KG1 (cell line): ENCODE results near the gene IQCE.

Experiments used
- DNase-seq: peaks from one replicate; lab custom pipeline; 2025; lab: John Stamatoyannopoulos, UW

IQCE gene

GRCh38 chr7:2558629-2559282 lies at the start of gene IQCE:
Gene IQCE, plus strand, starts transcription at chr7:2558979. Its CDS starts 203 bp downstream, at chr7:2559182.
- DNase-seq = peak; percentile 86

- DNase-seq = no peak
These were observed 49.4 kb upstream of the IQCE start for GRCh38 chr7:2509298-2509906.

DNA sequence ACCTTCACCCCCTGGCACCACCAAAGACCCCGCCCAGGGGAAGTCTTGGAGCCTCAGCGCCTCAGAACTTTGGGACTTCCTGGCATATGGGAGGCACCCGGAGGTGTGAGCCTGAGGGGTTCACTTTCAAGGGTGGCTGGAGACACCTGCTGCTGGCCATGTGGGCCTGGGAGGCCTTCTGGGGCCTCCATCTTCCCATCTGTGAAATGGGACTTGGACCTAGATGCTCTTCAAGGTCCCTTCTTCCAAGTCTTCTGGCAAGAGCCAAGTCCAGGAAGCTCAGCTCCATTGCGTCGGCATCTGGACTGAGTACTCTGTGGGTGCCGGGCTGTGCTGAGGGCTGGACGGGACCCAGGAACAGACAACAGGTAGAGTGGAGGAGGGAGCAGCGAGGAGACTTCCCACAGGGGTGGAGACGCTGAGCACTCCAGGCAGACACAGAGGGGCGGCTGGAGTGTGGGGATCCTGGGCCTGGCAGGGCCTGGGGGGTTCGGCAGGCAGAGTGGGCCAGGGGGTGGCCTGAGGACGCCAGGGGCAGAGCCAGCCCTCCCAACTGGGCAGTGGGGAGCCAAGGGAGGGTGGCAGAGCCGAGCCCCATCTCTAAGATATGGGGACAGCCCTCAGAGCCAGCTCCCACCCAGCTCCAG lies 48.5 kb upstream of the IQCE start:
- no peak for DNase-seq

DNA sequence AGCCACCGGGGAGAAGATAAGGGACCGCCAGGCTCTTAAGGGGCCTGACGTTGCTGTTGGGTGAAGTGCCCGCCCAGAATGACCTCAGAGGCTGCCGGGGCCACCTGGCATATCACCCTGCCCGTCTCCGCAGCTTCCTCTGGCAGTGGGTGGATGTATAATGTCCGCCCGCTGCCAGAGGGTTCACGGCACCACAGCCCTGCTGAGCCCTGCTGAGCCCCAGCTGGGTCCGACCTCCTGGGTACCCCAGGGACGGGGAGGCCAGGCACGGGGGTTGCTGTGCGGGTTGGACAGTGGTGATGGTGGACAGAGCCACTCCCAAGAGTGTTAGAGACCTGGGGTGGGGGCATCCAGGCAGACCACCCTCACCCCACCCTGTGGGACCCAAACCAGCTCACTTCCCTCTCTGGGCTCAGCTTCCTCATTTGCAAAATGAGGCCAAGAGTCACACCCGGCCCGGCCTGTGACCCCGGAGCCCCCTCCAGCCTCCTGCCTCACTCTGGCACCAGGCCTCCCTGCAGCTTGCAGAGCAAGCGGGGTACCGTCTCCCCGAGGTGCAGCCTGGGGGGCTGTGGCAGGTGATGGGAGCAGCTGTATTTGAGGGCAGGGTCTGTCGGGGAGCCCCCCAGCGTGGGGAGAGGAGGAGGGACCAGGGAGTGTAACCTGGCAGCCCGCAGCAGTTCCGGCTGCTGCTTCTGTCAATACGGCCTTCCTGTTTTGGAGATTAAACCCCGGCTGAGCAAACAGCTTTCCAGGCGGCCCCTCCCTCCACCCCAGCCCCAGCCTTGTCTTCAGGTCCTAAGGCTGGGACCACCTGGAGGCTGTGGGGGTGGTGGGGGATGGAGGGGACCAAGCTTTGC lies 47.6 kb upstream of the IQCE start:
- peak; percentile 92 for DNase-seq

GRCh38 chr7:2511769-2512168 lies 47.0 kb upstream of the IQCE start:
- DNase-seq = no peak

GRCh38 chr7:2512179-2512661 lies 46.6 kb upstream of the IQCE start:
- no peak for DNase-seq

DNA sequence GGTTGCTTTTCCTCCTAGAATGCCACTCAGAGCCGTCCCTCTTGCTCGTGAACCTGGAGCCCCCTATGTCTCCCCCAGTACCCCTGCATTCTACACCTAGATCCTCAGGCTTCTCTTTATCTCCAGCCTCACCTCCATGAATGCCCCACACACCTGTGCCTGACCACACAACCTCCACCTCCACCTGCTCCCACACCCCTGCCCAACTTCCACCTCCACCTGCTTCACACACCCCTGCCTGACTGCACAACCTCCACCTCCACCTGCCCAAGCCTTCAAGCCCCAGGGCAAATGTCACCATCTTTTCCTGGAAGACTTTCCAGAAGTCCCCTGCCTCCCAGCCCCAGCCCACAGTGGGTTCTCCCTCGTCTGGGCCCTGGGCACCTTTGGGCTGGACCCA lies 46.1 kb upstream of the IQCE start:
- DNase-seq = no peak

GRCh38 chr7:2513702-2514101 lies 45.1 kb upstream of the IQCE start:
- no peak for DNase-seq

DNA sequence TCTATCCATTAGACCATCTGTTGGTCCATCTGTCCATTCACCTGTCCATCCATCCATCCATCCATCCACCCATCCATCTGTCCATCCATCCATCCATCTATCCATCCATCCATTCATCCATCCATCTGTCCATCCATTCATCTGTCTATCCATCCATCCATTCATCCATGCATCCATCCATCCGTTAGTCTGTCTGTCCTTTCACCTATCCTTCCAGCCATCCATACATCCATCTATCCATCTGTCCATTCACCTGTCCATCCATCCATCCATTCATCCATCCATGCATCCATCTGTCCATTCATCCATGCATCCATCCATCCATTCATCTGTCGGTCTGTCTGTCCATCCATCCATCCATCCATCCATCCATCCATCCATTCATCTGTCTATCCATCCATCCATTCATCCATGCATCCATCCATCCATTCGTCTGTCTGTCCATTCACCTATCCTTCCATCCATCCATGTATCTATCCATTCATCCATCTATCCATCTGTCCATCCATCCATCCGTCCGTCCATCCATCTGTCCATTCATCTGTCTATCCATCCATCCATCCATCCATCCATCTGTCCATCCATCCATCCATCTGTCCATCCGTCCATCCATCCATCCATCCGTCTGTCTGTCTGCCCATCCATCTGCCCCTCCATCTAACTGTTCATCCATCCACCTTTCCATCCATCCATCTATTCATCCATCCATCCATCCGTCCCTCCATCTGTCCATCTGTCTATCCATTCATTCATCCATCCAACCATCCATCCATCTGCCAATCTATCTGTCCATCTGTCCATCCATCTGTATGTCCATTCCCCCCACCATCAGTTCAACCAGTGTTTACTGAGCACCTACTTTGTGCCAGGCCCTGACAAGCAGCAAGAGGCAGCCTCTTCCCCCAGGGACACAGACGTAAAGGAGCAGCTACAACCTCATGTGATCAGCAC lies 44.0 kb upstream of the IQCE start:
- no peak for DNase-seq

- no peak for DNase-seq
These were observed 43.2 kb upstream of the IQCE start for GRCh38 chr7:2515424-2516193.

DNA sequence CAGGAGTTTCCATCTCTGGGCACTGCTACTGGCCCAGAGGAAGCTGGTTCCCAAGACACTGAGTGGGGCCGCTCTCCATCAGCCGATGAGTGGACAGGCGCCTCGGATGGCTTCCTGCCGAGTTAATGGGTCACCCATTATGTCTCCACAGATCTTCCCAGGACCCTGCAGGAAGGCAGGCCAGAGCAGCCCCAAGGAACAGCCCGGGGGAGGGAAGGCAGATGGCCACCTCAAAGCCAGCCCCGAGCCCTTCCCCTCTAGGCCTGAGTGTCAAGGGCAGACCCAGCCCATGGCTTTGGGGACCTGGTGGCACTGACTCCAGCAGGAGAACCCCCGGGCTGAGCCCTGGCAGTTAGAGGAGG lies 42.6 kb upstream of the IQCE start:
- DNase-seq = no peak

DNA sequence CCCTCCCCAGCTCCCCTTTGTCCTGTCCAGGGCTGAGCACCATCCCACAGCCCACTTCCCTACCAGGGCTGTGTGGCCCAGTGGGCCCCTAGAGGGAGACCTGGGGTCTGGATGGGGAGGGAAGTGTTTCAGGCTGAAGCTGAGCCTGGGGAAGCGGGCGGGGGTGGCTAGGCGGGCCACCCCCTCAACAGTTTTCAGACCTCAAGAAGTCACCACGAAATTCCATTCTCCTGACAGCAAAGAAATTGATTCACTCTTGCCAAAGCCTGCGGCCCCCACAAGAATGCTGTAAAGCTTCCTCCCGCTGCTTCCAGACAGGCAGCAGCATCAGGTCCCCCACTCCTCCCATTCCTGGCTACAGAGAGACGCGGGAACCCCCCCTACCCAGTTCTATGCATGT lies 41.8 kb upstream of the IQCE start:
- no peak for DNase-seq

GRCh38 chr7:2517678-2518507 lies 40.9 kb upstream of the IQCE start:
- no peak for DNase-seq

- DNase-seq = no peak
These were observed 40.1 kb upstream of the IQCE start for GRCh38 chr7:2518737-2519118.

DNA sequence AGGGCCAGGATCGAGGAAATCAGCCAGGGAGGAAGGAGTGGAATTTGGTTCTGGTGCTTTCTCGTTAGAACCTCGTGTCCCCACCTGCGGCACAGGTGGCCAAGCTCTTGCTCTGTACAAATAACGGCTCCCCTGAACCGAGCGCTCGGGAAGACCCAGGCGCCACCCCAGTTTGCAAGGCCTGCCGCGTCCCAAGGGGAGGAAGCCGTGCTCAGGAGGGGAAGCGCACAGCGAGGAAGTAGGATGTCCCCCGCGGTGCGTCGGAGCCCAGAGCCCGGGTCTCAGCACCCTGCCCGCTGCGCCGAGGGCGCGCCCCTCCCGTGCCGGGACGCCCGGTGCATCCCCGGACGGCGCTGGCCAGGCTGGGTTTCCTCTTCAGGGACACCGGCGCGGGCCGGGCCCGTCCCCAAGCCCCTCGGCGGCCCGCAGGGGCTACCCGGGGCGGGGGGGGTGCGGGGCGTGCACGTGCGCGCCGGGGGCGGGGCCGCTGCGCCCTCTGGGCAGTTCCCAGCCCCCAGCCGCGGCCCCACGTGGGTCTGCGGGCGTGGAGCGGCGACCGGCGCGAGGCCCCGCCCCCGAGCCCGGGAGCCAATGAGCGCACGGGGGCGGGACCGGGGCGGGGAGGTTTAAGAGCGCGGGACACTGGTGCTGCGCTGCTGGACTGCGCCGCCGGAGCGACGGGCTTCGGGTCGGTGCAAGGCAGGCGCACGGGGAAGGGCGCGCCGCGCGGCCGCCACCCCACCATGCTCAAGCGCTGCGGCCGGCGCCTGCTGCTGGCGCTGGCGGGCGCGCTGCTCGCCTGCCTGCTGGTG lies 39.5 kb upstream of the IQCE start, which contains the start of gene LFNG:
TSS of gene LFNG (plus strand) at position 656 of the 812 bp plus-strand sequence. CDS start at position 744, 88 bp downstream.
- peak; percentile 89 for DNase-seq

DNA sequence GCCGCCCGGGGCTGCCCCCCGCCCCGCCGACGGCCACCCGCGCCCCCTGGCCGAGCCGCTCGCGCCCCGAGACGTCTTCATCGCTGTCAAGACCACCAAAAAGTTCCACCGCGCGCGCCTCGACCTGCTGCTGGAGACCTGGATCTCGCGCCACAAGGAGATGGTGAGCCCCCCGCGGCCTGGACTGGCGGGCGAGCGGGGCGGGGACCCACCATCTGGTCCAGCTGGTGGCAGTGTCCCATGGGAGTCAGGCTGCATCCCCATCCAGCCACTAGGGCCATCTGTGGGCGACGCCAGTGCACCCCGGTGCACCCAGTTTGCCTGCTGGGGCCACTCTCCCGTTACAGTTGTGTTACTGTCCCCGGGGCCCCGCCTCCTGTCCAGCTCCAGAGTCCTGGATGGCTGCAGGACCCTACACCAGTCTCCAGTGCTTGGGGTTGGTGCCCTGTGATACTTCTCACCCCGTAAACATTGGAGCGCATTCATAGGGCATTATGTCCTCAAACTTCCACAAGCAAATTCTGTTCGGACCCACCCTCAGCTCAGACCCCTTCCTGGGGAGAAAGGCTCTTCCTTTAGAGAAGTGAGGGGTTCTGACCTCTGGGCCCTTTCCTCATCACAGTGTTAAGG lies 38.5 kb upstream of the IQCE start:
- no peak for DNase-seq

DNA sequence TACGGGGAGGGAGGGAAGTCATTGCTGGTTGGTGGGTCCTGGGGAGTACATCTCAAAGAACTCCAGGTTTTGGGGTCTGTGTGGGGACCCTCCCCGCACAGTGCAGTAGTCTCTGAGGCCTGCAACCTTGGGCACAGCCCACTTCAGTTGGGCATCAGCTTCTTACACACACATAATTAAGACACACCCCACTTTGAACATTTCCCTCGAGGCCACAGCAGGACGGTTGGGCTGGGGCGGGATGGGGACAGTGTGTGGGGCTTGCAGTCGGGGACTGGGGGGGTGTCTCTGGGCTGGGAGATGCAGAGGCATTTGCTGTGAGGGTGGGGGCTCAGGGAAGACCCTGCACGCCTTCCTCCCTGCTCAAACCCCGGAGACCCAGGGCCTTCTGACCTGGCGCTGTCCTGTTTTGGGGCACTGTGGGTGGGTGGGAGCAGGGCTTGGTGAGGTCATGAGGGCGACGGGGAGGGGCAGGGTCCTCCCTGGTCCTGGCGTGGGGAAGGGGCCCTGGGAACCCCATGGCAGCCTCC lies 38.0 kb upstream of the IQCE start:
- no peak for DNase-seq

- no peak for DNase-seq
These were observed 37.4 kb upstream of the IQCE start for GRCh38 chr7:2521341-2521745.
